GM18526 (cell line): ENCODE measurements around the gene MBOAT1.

Experiments used
- POLR2A ChIP-seq: IDR thresholded peaks from 3 replicates; pipeline ENCODE4 v1.6.1; 2011; ENCODE audit not compliant: insufficient read length; ENCODE audit errors: extremely low read depth

MBOAT1 gene

DNA sequence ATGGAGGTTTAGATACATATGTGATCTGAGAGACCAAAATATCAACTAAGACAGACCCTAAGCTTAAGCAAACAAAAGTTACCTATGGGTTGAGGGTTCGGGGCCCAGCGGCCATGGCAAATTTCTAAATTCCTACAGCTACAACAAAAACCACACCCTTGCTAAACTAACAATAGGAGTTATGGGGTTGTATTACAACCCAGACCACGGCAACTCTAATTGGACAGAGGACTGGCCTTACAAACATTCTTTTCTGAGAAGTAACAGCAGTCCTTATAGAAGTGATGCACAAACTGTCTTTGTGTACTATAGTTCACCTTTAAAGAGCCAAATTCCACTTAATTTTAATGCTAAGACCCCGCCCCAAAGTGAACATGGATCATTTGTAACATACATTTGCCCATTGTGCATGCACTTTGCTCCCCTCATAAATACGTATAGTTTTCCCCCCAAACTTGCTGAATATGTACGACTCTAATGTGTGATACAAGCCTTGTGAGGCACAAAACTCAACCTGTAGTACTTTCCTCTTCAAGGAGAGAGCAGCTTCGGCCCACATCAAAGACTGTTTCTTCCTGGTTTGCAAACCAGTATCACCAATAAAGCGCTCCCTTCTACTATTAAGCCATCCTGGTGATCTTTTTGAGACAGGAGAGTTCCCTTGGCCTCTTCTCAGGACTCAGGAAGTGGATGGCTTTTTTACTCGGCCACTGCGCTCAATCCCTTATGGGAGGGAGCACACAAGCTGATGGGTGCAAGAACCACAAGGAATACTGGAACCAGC, 25.6 kb upstream of the MBOAT1 start:
- TF ChIP-seq POLR2A: no peak

GRCh38 chr6:20236909-20237600, 24.8 kb upstream of the MBOAT1 start:
- no peak for TF ChIP-seq POLR2A

DNA sequence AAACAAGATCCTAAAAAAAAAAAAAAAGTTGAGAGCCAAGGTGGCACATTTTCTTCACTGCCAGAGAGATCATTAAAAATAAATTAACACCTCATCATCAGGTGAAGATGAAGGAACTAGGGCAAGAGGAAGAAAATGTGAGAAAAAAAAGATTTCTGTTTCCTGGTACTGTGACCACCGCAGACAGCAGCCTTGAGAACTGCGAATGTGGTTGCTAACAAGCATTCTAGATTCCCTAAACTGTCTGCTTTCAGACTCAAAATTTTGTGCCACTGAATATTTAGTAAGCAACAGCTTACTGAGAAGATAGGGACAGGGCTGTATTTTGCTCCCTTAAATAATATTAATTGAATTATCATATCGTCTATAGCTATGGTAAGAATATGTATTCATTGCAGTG, 24.1 kb upstream of the MBOAT1 start:
- TF ChIP-seq POLR2A: no peak

- no peak for TF ChIP-seq POLR2A
Observed at GRCh38 chr6:20235041-20235440, 22.8 kb upstream of the MBOAT1 start.

DNA sequence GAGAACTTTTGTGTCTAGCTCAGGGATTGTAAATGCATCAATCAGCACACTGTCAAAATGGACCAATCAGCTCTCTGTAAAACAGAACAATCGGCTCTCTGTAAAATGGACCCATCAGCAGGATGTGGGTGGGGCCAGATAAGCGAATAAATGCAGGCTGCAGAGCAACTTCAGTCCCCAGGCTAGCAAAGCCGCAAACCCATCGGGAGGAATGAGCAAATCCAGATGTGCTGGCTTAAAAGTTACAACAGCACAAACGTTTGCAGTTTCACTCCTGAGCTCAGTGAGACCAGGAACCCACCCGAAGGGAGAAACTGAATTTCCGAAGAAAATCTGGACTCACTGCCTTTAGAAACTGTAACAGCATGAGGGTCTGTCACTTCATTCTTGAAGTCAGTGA, 21.9 kb upstream of the MBOAT1 start:
- no peak for TF ChIP-seq POLR2A

DNA sequence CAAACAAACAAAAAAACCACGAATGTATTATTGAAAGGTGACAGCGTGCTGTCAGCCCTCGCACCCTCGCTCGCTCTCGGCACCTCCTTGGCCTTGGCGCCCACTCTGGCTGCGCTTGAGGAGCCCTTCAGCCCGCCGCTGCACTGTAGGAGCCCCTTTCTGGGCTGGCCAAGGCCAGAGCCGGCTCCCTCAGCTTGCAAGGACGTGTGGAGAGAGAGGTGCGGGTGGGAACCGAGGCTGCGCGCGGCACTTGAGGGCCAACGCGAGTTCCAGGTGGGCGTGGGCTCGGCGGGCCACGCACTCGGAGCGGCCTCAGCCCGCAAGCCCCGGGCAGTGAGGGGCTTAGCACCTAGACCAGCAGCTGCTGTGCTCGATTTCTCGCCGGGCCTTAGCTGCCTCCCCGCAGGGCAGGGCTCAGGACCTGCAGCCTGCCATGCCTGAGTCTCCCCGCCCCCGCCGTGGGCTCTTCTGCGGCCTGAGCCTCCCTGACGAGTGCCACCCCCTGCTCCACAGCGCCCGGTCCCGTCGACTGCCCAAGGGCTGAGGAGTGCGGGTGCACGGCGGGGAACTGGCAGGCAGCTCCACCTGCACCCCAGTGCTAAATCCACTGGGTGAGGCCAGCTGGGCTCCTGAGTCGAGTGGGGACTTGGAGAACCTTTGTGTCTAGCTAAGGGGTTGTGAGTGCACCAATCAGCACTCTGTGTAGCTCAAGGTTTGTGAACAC, 20.9 kb upstream of the MBOAT1 start:
- TF ChIP-seq POLR2A: no peak

- no peak for TF ChIP-seq POLR2A
Observed at GRCh38 chr6:20232188-20232587, 19.9 kb upstream of the MBOAT1 start.

GRCh38 chr6:20230401-20231119, 18.3 kb upstream of the MBOAT1 start:
- no peak for TF ChIP-seq POLR2A

GRCh38 chr6:20229881-20230280, 17.6 kb upstream of the MBOAT1 start:
- no peak for TF ChIP-seq POLR2A

- no peak for TF ChIP-seq POLR2A
Observed at GRCh38 chr6:20227350-20227749, 15.1 kb upstream of the MBOAT1 start.

- TF ChIP-seq POLR2A: no peak
Observed at GRCh38 chr6:20223141-20223540, 10.9 kb upstream of the MBOAT1 start.

DNA sequence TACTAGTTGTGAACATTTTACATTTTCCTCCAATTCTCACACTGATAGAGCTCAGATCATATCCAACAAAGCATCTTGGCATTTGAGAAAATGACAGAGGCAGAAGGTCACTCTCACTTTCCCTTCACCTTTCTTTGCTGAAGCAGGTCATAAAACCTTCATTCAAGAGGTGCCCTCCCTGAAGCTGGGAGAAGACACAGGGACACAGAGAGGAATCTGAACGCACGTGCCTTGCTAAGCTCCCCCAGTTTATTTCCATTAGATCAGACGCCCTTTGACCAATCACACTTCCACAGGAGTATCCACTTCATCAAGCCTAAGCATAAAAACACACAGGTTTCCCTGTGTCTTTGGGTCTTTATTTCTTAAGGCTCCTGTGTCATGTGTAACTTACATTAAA, 9.2 kb upstream of the MBOAT1 start:
- TF ChIP-seq POLR2A: no peak

- no peak for TF ChIP-seq POLR2A
Observed at GRCh38 chr6:20220359-20220758, 8.1 kb upstream of the MBOAT1 start.

DNA sequence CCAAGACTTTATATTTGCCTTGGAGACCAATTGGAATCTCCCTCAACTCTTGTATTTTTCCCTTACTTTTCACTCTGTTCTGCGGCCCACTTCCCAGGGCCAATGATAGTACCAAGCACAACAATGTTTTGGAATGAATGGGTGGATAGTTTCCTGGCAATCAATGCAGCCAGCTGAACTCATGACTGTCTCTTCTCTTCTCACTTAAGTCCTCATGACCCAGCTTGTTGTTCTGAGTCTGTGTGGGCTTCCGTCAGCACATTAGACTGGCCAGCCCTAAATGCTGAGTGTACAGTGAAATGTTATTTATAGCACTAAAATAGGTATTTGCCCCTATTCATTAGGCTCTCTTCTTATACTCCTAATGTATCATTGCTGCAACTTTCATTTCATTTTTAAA, 5.6 kb upstream of the MBOAT1 start:
- TF ChIP-seq POLR2A: no peak

DNA sequence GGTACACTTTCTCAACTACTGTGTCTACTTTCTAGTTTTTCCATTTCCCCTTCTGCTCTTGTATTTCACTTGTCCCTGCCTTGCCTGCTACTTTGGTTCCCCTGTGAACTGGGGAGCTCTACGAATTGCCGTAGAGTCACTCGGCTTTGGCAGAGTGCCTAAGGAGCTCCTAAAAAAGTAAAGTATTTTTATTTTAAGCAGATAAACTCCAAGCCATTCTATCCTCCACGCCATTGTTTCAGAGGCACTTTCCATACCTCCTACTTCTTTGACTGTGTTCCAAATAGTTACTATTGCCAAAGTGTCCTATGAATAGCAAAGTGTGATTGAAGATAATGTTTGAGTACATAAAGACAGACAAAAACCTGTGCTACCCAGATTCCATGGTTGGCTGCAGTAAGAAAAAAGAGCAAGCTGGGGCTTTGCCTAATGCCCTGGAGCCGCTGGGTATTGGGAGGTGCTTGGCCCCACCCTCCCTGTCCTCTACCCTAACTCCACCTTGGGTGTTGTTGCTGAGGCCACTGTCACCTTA, 5.1 kb upstream of the MBOAT1 start:
- TF ChIP-seq POLR2A: no peak

- no peak for TF ChIP-seq POLR2A
Observed at GRCh38 chr6:20215310-20215709, 3.0 kb upstream of the MBOAT1 start.

GRCh38 chr6:20213271-20213798, 1.1 kb upstream of the MBOAT1 start:
- no peak for TF ChIP-seq POLR2A
